Measurements from ENCODE around the gene PYDC1. TPM values are rescaled to one million over a fixed set of nuclear protein-coding genes. Genes with fewer than 3 reads are reported as not detected.
"Not testable (repeated sequence)": the region's sequence is repeated elsewhere in the genome, so short reads cannot be mapped to it uniquely, and the experiment has no call there.

Gene PYDC1
- not detected for total RNA-seq

DNA sequence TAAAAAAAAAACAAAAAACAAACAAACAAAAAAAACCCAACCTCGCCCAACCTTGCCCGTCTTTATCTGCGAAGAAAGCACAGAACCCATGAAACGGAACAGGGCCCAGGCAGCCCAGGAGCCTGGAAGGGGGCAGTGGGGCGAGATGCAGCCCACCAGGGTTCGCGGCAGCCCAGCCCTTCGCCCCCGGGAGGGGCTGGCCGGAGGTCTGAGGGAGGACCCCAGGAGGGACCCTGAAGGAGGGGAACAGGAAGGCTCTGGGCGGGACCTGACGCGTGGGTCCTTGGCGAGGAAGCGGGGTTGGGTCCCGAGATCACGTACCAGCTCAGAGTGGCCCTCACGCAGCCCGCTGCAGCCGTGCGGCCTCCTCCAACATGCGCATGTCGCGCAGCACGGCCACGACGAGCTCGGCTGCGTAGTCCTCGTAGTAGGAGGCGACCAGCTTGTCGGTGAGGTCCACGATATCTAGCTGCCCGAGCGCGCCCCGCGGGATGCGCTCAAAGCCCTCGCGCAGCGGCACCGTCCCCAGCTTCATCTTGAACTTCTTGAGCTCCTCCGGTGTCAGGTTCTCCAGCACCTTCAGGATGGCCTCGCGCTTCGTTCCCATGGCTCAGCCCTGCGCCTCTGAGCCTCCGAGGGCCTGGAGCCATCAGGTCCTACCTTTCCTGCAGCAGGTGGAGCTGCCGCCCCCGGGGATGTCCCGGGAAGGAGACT, at the start of gene PYDC1:
Gene PYDC1 (minus strand): TSS at position 714 of the 714 bp plus-strand sequence. CDS start 107 bp downstream, at position 607.
- DNase-seq (ENCODE audit: low spot score), result no peak

DNA sequence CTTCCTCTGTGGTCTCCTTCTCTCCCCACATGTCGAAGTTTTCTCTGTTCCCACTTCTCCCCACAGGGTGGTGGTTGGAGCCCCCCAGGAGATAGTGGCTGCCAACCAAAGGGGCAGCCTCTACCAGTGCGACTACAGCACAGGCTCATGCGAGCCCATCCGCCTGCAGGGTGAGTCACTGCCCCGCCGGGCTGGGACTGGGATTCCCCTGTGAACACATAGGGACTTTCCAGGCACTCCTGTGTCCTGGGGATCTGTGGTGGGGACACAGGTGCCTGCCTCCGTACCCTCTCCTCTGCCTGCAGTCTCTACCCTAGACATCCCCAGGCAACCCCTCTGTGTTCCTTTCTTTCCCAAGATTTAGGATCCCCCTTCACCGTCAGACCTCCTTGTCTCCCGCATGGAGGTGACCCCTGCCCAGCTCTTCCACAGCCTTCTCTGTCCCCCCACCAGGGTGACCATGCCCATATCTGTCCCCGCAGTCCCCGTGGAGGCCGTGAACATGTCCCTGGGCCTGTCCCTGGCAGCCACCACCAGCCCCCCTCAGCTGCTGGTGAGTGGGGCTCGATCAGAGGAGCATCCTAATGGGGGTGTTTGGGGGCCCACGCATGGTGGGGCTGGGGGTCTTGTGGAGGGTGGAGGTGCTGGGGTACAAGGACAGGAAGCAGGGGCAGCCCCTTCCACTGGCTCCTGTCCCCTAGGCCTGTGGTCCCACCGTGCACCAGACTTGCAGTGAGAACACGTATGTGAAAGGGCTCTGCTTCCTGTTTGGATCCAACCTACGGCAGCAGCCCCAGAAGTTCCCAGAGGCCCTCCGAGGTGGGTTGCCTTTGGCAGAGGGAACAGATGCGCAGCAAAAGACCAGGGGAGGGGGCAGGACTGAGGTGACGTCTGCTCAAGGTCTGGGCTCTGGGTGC, 48.7 kb upstream of the PYDC1 start:
- peak; percentile 37 for DNase-seq (ENCODE audit: low spot score)

DNA sequence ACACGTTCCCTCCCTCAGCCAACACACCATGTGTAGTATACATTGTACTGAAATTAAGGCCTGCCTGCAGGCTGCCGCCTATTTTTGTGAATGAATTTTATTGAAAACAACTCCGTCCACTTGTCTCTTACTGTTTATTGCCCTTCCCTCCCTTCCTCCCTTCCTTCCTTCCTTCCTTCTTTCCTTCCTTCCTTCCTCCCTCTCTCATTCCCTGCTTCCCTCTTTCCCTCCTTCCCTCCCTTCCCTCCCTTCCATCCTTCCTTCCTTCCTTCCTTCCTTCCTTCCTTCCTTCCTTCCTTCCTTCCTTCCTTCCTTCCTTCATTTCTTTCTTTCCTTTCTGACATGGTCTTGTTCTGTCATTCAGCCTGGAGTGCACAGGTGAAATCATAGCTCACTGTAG, 45.1 kb upstream of the PYDC1 start:
- DNase-seq (ENCODE audit: low spot score), result no peak

DNA sequence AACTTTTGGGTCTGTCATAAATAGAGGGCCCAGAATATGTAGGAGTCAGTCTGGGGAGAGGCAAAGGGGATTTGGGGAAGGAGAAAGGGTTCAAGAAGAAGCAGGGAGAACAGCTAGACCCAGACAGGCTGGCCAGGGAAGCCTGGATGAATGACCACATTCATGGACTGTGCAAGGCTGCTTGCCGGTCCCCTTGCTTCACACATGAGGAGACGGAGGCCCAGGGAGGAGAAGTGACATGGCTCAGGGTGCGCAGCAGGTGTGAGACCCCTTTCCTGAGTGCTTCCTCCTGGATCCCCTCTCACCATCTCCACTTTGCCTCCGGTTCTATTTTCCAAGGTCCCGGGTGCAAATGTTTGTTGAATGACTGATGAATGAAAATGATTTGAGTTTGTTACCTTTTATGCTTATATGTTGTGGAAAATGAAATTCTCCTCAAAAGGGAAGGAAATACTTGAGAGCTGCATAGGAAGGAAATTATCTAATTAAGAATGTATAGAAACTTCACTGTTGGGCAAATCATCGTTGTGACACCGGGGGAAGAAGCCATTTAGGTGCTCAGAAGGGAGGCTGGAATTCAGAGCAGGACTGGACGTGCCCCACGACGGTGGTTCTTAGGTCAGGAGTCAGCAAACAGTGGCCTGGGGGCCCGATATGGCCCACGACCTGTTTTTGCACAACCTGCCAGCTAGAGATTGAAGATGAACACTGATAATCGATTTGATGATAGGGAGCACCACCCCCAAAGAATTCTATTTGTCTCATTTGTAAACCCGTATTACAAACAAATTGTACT, 43.4 kb upstream of the PYDC1 start:
- DNase-seq (ENCODE audit: low spot score), result no peak

DNA sequence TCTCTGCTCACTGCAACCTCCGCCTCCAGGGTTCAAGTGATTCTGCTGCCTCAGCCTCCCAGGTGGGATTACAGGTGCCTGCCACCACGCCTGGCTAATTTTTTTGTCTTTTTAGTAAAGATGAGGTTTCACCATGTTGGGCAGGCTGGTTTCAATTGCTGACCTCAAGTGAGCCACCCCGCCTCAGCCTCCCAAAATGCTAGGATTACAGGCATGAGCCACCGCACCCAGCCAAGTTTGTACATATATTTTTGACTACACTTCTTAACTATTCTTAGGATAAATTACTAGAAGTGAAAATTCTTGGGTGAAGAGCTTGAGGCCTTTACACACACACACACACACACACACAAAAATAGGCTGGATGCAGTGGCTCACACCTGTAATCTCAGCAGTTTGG, 41.4 kb upstream of the PYDC1 start:
- no peak for DNase-seq (ENCODE audit: low spot score)

DNA sequence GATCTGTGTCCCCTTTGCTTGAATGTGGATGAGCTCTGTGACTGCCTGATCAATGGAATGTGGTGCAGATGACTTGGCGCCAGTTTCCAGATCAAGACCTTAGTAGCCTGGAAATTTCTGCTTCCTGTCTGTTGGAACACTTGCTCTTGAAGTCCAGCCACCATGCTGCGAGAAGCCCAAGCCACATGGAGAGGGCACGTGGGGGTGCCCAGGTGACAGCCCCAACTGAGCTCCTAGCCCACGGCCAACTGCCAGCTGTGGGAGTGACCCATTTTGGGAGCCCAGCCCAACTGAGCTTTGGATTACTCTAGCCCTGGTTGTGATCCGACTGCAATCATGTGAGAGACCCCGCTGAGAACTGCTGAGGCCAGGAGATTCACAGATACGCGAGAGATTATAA, 39.5 kb upstream of the PYDC1 start:
- no peak for DNase-seq (ENCODE audit: low spot score)

DNA sequence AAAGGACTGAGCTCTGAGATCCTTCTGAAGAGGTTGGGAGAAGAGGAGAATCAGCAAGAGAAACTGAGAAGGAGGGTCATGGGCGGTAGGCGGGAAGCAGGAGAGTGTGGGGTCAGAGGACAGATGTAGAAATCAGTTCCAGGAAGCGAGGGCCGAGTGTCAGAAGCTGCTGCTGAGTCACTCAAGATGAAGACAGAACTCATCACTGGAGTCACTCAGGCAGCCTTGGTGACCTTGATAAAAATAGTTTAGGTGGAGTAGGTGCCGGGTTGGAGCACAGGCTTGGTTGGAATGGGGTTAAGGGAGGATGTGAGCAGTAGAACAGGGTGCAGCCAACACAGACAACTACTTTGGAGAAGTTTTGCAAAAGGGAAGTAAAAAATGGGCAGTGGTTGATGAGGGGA, 36.7 kb upstream of the PYDC1 start:
- DNase-seq (ENCODE audit: low spot score), result no peak

DNA sequence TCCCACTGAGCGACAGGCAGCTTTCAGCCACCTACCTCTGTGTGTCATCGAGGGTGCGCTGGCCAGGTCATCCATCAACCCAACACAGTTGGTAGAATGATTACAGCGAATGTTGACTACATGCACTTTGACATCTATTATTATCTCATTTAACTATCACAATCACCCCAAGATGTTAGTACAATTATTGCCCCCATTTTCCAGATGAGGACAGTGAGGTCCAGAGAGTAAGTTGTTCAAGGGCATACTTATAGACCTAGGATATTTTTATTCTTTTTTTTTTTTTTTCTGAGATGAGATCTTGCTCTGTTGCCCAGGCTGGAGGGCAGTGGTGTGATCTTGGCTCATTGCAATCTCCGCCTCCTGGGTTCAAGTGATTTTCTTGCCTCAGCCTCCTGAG, 34.5 kb upstream of the PYDC1 start:
- no peak for DNase-seq (ENCODE audit: low spot score)

DNA sequence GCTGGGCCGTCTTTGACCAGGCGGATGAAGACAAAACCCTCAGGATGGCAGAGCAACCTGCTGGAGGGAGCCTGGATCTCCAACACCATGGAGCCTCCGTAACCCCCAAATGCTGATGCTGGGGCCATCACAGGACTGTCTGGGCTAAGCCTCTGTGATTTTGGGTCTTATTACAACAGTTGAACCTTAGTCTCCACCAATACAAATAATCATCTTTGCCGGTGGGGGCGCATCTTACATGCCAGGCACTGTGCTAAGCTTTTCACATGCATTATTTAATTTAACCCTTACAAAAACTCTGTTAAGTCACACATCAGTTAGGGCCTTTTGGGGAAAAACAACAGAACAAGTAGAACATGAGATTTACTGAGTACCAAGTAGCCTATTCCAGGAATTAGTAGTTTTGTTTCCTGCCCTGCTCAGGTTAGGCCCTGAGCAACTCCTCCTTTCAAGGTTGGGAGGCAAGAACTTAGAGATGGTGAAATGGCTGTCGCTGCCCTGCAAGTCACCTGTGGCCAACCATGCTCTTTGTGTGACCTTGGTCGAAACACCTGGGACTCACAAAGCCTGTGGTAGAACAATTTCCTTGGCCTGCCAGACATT, 33.9 kb upstream of the PYDC1 start:
- DNase-seq (ENCODE audit: low spot score), result no peak

DNA sequence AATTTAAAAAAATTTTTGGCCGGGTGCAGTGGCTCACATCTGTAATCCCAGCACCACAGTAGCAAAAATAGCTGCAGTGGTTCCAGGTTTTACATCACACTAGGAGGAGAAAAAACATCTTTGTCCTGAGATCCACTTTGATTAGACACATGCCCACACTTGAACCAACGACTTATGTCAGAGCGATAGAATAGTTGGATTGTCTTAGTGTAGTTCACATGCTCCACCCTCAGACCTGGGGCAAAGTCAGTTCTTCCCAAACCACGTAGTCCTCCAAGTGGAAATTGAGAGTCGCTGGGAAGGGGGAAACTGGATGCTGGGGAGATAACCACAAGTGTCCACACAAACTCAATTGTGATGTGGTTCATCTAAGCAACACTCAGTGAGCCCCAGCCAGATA, 31.4 kb upstream of the PYDC1 start:
- no peak for DNase-seq (ENCODE audit: low spot score)

DNA sequence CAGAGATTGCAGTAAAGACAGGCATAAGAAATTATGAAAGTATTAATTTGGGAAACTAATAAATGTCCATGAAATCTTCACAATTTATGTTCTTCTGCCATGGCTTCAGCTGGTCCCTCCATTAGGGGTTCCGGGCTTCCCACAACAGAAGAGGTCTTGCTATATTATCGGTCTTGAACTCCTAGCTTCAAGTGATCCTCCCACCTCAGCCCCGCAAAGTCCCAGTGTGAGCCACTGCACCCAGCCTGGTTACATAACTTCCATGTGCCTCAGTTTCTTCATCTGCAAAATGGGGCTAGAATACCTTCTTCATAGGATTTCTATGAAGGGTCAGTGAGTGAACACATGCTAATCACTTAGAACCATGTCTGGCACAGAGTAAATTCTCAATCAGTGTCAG, 29.4 kb upstream of the PYDC1 start:
- DNase-seq (ENCODE audit: low spot score), result no peak

DNA sequence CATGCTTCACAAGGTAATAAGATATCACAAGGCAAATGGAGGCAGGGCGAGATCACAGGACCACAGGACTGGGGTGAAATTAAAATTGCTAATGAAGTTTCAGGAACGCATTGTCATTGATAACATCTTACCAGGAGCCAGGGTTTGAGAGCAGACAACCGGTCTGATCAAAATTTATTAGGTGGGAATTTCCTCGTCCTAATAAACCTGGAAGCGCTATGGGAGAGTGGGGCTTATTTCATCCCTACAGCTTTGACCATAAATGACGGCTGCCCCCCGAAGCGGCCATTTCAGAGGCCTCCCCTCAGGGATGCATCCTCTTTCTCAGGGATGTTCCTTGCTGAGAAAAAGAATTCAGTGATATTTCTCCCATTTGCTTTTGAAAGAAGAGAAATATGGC, 28.7 kb upstream of the PYDC1 start:
- not testable (repeated sequence) for DNase-seq (ENCODE audit: low spot score)

DNA sequence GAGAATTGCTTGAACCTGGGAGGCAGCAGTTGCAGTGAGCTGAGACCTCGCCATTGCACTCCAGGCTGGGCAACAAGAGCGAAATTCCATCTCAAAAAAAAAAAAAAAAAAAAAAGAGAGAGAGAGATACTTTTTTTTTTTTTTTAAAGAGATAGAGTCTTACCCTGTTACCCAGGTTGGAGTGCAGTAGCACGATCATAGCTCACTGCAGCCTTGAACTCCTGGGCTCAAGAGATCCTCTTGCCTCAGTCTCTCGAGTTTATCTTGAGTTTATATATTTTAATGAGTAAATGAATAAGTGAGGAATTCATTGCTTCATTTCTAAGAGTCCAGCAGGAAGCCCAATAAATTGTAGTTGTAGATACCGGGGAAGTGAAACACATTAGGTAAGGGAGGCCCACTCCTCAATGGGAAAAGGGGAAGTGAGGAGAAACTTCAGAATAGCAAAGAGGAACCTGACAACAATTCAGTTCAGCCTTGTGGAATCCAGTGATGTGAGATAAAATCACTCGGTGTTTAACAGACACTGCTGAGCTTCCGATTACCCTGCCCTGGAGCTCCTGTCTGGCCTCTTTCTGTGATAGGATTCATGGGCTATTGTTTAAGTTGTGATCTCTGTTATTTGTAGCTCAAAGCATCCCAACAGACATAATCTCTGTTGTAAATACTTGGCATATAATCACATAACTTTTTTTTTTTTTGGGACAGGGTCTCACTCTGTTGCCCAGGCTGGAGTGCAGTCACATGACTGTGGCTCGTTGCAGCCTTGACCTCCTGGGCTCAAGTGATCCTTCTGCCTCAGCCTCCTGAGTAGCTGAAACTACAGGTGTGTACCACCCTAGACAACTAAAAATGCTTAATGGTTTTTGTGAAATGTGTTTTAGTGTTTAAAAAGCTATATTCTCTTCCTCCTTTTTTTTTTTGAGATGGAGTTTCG, 27.1 kb upstream of the PYDC1 start:
- no peak for DNase-seq (ENCODE audit: low spot score)

DNA sequence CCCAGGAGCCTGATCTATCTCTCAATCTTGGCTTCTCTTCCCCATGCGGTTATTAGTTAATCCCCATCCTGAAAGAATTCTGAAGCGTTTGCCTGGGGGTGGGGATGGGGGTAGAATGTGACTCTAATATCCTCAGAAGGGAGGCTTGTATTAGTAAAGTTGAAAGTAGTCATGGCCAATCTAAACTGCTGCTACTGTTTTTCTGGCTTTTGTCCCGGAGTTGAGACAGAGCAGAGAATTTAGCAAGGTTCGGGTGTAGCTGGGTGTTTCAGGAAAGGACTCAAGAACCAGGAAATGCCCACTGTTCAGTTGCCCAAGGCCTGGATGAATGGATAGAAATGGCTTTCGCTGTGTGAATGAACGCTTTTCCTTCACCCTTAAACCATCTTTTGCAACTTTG, 25.3 kb upstream of the PYDC1 start:
- DNase-seq (ENCODE audit: low spot score), result no peak

DNA sequence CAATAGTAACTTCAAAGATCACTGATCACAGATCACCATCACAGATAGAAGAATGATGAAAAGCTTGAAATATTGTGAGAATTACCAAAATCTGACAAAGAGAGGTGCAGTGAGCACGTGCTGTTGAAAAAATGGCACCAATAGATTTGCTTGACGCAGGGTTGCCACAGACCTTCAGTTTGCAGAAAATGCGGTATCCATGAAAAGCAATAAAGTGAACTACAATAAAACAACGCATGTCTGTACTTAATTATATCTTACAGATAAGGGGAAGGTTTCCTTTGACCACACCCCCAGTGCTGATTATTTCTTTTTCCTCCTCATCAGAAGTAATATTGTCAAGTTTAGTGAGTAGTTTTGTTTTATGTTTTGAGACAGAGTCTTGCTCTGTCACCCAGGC, 21.1 kb upstream of the PYDC1 start:
- no peak for DNase-seq (ENCODE audit: low spot score)

DNA sequence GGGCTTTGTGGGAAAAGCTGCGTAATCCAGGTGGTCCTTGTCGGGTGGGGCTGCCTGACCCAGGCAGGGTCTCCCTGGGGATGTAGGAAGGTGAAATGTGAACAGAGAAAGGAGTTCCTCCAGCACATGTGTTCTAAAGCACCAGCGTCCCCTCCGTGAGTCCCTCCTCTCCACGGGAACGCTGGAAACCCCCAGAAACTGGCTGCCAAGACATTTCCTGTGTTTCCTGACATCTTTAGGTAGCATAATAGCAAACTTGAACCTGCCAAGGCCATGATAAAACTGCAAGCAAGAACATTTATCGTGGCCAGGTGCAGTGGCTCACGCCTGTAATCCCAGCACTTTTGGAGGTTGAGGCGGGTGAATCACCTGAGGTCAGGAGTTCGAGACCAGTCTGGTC, 12.6 kb upstream of the PYDC1 start:
- DNase-seq (ENCODE audit: low spot score), result no peak

DNA sequence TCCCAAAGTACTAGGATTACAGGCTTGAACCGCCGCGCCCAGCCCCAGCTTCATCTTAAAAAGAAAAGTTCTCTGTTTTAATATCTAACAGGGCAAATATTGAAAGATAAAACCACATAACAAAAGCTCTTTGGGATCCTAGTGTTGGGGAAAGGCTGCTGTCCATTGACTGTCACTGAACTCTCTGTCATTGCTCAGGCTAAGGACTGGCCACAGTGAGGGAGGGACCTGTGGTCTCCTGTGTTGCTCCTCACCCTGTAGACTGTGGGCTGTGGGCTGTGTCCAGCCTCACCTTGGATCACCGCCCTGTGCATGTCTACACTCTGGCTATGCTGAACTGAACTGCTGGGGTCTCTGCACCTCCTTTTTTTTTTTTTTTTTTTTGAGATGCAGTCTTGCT, 11.3 kb upstream of the PYDC1 start:
- DNase-seq (ENCODE audit: low spot score), result no peak

DNA sequence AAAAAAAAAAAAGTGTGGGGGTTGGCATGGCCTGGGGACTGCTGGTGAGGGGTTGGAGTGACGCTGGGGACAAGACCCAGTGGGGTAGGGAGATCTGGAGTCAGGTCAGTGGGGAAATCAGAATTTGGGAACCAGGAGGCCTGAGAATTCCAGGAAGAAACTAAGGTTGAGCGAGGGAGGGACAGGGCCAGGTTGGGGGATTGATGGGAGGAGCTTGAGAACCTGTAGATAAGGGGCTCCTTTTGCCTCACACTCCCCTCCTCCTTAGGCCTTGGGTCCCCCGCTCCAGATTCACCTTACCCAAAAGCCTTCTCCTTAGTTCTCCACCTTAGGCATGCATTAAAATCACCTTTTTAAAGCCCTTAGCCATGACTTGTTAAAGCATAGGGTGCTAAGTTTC, 8.3 kb upstream of the PYDC1 start:
- DNase-seq (ENCODE audit: low spot score), result no peak

DNA sequence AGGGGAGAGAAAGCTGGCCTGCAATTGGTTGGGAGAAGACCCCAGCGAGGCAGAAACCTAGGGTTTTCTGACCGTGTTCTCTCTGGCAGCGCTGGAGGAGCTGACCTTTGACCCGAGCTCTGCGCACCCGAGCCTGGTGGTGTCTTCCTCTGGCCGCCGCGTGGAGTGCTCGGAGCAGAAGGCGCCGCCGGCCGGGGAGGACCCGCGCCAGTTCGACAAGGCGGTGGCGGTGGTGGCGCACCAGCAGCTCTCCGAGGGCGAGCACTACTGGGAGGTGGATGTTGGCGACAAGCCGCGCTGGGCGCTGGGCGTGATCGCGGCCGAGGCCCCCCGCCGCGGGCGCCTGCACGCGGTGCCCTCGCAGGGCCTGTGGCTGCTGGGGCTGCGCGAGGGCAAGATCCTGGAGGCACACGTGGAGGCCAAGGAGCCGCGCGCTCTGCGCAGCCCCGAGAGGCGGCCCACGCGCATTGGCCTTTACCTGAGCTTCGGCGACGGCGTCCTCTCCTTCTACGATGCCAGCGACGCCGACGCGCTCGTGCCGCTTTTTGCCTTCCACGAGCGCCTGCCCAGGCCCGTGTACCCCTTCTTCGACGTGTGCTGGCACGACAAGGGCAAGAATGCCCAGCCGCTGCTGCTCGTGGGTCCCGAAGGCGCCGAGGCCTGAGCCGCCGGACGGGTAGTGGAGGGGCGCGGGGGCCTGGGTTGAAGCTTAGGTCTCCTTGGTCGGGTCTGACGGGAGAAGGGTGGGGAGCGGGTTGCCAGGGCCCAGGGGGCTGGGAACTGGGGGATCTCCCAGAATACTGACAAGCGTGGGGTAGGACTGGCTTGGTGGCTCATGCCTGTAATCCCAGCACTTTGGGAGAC, 7.4 kb upstream of the PYDC1 start:
- DNase-seq (ENCODE audit: low spot score), result no peak

DNA sequence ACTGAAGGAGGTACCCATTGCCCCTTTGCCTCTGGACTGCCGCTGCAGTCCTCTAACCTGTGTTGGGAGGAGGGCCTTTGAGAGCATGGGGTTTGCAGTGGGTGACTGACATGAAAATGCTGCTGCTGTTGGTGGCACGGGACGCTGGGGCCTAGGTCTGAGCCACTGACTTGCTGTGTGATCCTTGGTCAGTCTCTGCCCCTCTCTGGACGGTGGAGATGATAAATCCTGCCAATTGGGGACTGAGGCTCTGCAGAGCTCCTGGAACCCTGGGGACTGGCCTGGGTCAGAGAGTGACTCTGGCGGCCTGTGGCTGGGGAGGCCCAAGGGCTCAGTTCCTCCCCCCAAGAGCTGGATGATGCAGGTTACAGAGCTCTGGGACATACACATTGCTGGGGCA, 6.1 kb upstream of the PYDC1 start:
- DNase-seq (ENCODE audit: low spot score), result no peak

All from ureter (tissue), 1 donor.